Activated CD8-positive, alpha-beta T cell treated with anti-CD3 and anti-CD28 coated beads for 36 hours (primary cell): Measurements from ENCODE around the gene MLLT10. TPM values are rescaled to one million over a fixed set of nuclear protein-coding genes. Genes with fewer than 3 reads are reported as not detected.

Source experiments
- ATAC-seq: fragments of 200-7000 bp; cut with Tn5 transposase; one replicate; pipeline ENCODE4 v1.10.0; 2021; ENCODE audit warnings: mild to moderate bottlenecking, moderate library complexity
- CTCF ChIA-PET: fragments of 350-600 bp; sonication (Branson Sonifier 250); formaldehyde crosslinking; loops from one replicate; lab custom pipeline; 2021; ENCODE audit warnings: antibody characterized with exemption; lab: Charles Lee
- POLR2A ChIA-PET: fragments of 350-600 bp; sonication (Branson Sonifier 250); formaldehyde crosslinking; loops from one replicate; lab custom pipeline; 2021; ENCODE audit warnings: antibody characterized with exemption; lab: Charles Lee
- DNase-seq: peaks from one replicate; pipeline ENCODE4 v3.0.0-alpha.2; 2020
- H3K27ac Mint-ChIP-seq: one replicate; pipeline ENCODE4 v1.8.0; 2021; ENCODE audit warnings: mild to moderate bottlenecking, mixed read lengths
- H3K27me3 Mint-ChIP-seq: one replicate; pipeline ENCODE4 v1.8.0; 2021; ENCODE audit warnings: mixed read lengths
- H3K36me3 Mint-ChIP-seq: one replicate; pipeline ENCODE4 v1.8.0; 2021; ENCODE audit warnings: low read depth, mixed read lengths
- H3K4me1 Mint-ChIP-seq: one replicate; pipeline ENCODE4 v1.8.0; 2021; ENCODE audit warnings: low read depth, mixed read lengths
- H3K4me3 Mint-ChIP-seq: one replicate; pipeline ENCODE4 v1.8.0; 2021; ENCODE audit warnings: mild to moderate bottlenecking, moderate library complexity, mixed read lengths
- H3K9me3 Mint-ChIP-seq: one replicate; pipeline ENCODE4 v1.8.0; 2021; ENCODE audit warnings: mixed read lengths
- intact Hi-C: fragments of 100-400 bp; cut with micrococcal nuclease; formaldehyde crosslinking; loops from one replicate; pipeline ENCODE4 v1.10.0; 2022
- total RNA-seq, 2 experiments: library from RNA; stranded (reverse); gene quantifications; one replicate each; pipeline ENCODE4 v1.2.3, GENCODE V29; 2021
- TF ChIP-seq, protein P1 (sequence below): fragments of 200-600 bp; IDR thresholded peaks from one replicate; pipeline ENCODE4 v1.8.0; 2022; ENCODE audit warnings: antibody characterized with exemption, mild to moderate bottlenecking

Gene MLLT10
- total RNA-seq, 2 experiments from 2014 or later: 33.9 to 36.4 TPM

DNA sequence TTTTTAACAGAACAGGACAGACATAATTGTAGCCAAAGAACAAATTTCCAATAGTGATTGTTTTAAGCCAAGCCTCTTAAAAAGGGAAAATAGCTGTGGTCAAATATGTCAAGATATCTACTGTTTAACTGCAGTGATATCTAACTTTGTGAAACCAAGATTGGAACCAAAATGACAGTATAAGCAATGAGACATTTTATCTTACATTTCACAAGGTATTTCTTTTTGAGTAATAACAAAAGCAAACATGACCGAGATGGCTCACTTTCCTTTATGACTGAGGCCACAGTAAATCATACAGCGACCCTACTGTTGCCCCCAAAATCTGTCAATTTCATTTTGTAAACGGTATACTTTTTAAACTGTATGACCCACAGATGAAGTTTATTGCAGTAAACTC lies 215.8 kb downstream of the MLLT10 start:
- Mint-ChIP-seq H3K36me3 (peaks cover 8% of the 10 kb centered on the region), H3K4me1 (peaks cover 15% of the 10 kb centered on the region), H3K4me3 (no peak overlapping the region), H3K27me3 (no peaks in the 10 kb centered on the region), H3K27ac (no peak overlapping the region), H3K9me3 (no peaks in the 10 kb centered on the region)
- CTCF ChIA-PET: no interaction called here
- no peak for DNase-seq
- TF ChIP-seq, protein P1, sequence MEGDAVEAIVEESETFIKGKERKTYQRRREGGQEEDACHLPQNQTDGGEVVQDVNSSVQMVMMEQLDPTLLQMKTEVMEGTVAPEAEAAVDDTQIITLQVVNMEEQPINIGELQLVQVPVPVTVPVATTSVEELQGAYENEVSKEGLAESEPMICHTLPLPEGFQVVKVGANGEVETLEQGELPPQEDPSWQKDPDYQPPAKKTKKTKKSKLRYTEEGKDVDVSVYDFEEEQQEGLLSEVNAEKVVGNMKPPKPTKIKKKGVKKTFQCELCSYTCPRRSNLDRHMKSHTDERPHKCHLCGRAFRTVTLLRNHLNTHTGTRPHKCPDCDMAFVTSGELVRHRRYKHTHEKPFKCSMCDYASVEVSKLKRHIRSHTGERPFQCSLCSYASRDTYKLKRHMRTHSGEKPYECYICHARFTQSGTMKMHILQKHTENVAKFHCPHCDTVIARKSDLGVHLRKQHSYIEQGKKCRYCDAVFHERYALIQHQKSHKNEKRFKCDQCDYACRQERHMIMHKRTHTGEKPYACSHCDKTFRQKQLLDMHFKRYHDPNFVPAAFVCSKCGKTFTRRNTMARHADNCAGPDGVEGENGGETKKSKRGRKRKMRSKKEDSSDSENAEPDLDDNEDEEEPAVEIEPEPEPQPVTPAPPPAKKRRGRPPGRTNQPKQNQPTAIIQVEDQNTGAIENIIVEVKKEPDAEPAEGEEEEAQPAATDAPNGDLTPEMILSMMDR: no peak
- peak; percentile 8 for ATAC-seq
- intact Hi-C loops: loop anchor here (10.0 kb wide), 1 partner anchor 205 kb away; no protein-coding TSS in a partner anchor
- POLR2A ChIA-PET: no interaction called here

DNA sequence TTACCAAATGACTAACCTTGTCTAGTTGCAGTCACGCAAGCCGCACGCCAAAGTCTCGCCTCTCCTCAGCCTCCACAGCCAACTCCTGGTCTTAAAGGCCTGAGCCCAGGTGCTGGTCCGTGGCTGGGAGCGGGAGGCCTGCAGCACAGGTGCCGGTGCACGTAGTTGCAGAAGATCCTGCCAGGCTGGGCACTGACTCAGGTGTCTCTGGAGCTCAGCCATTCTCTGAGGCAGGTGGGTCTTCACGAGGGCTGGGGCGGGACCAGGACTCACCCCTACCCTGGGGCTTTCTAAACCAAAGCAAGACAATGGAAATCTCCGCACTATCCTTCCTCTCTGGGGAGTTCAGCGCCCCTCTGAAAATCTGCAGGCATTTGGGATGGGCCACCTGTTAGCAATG lies 216.4 kb downstream of the MLLT10 start:
- Mint-ChIP-seq H3K4me3 (no peak overlapping the region), H3K27me3 (no peaks in the 10 kb centered on the region), H3K9me3 (no peaks in the 10 kb centered on the region), H3K4me1 (peaks cover 15% of the 10 kb centered on the region), H3K27ac (no peak overlapping the region), H3K36me3 (peaks cover 6% of the 10 kb centered on the region)
- CTCF ChIA-PET: no interaction called here
- intact Hi-C loops: loop anchor here (10.0 kb wide), 1 partner anchor 204 kb away; no protein-coding TSS in a partner anchor
- DNase-seq (no peak), ATAC-seq (no peak)
- TF ChIP-seq, protein P1: no peak
- POLR2A ChIA-PET: no interaction called here

DNA sequence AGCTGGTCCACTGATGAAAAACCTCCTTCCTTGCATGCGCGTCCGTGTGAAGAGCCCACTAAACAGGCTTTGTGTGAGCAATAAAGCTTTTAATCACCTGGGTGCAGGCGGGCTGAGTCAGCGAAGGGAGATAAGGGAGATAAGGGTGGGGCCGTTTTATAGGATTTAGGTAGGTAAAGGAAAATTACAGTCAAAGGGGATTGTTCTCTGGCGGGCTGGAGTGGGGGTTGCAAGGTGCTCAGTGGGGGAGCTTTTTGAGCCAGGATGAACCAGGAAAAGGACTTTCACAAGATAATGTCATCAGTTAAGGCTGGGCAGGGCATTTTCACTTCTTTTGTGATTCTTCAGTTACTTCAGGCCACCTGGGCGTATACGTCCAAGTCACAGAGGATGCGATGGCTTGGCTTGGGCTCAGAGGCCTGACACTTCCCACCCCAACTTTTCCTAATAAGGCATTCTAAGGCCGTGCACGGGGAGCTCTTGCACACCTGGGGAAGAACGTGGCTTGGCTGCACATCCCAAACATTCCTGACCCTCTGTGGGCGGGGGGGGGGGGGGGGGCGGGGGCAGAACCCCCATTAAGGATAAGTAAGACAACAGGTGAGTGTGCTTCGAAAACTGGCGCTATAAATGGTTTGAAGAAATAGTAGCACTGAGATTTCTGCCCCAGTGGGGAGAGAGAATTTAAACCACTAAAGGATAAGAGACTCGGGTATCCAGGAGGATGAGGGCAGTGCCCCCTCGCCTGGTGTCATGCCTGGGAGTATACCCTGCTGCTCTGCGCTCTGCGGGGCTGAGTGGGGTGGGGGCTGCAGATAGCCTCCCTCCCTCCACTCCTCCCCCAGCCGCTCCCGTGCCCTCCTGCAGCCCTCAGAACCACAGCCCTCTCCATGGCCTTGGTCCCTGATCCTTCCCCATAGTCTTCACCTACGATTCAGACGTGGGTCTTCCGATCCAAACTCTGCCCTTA lies 217.6 kb downstream of the MLLT10 start:
- Mint-ChIP-seq H3K4me3 (no peak overlapping the region), H3K9me3 (no peaks in the 10 kb centered on the region), H3K4me1 (peaks cover 7% of the 10 kb centered on the region), H3K36me3 (peaks cover 1% of the 10 kb centered on the region), H3K27me3 (no peaks in the 10 kb centered on the region), H3K27ac (no peak overlapping the region)
- no peak for DNase-seq
- ChIA-PET POLR2A (no interaction called here), CTCF (interaction anchor here (0.6 to 0.7 kb wide), 2 partner anchors 20 to 1589 kb away, joined by 3 read pairs; no protein-coding TSS in a partner anchor)
- intact Hi-C loops: loop anchor here (10.0 kb wide), 1 partner anchor 203 kb away; no protein-coding TSS in a partner anchor
- no peak for ATAC-seq
- TF ChIP-seq, protein P1: no peak

DNA sequence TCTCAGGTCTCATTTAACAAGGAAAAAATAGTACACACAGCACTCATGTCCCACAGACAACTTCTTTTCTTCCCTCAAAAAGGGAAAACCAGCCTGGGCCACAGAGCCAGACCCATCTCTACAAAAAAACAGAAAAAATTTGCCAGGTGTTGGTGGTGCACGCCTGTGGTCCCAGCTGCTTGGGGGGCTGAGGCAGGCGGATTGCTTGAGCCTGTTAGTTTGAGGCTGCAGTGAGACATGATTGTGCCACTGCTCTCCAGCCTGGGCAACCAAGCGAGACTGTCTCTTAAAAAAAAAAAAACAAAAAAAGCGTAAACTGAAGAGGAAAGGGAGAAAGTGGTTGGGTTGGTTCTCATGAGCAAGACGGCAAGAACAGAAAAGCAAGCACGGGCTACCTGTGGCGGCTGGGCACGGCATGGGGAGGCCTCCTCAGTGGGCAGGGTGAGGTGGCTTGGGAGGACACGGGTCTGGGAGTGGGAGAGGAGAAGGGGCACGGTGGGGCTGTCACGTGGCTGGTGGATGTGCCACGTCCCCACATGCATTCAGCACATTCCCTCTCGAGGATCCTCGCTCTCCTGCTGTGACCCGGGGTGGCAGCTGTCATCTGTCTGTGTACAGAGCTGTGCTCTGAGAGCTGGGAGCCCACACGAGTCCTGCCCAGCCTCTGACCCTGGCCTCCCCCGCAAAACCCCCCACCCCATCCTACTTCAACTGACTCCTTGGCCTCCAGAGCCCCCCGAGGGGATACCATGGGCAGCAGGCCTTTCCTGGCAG lies 219.7 kb downstream of the MLLT10 start:
- no peaks in the 10 kb centered on the region for H3K27me3 Mint-ChIP-seq
- POLR2A ChIA-PET: no interaction called here
- no peak for DNase-seq
- no peak overlapping the region for H3K27ac Mint-ChIP-seq
- intact Hi-C loops: loop anchor here (10.0 kb wide), 1 partner anchor 201 kb away; no protein-coding TSS in a partner anchor
- H3K9me3 Mint-ChIP-seq: no peaks in the 10 kb centered on the region
- no peak for ATAC-seq
- H3K36me3 Mint-ChIP-seq: peaks cover 2% of the 10 kb centered on the region
- no peaks in the 10 kb centered on the region for H3K4me1 Mint-ChIP-seq
- H3K4me3 Mint-ChIP-seq: no peak overlapping the region
- TF ChIP-seq, protein P1: no peak
- CTCF ChIA-PET: no interaction called here
